ENCODE results near the gene ANKS1B. TPM values are rescaled to one million over a fixed set of nuclear protein-coding genes. Genes with fewer than 3 reads are reported as not detected.

ANKS1B gene
- total RNA-seq, 1 experiment from 2014 or later, result 5.8 TPM

- Mint-ChIP-seq H3K27ac (no peak overlapping the region), H3K4me1 (peaks cover 4% of the 10 kb centered on the region), H3K9me3 (peaks cover 6% of the 10 kb centered on the region), H3K36me3 (peaks cover 6% of the 10 kb centered on the region), H3K4me3 (no peak overlapping the region), H3K27me3 (ENCODE audit: low read depth) (no peaks in the 10 kb centered on the region)
- no peak for DNase-seq (ENCODE audit: low spot score)
- CTCF ChIA-PET, result no interaction called here
- POLR2A ChIA-PET, result no interaction called here
- TF ChIP-seq ESRRA (CRISPR knock-in tag; IDR thresholded peaks at IDR 0.05; ENCODE audit: borderline replicate concordance), result no peak
- TF ChIP-seq ZNF281 (CRISPR knock-in tag; IDR thresholded peaks at IDR 0.05), result no peak
- no peak for TF ChIP-seq GABPB1 (CRISPR knock-in tag; IDR thresholded peaks at IDR 0.05)
- no peak for TF ChIP-seq ZNF512 (CRISPR knock-in tag; IDR thresholded peaks at IDR 0.05; ENCODE audit: borderline replicate concordance)
- no peak for TF ChIP-seq ATF1 (CRISPR knock-in tag; IDR thresholded peaks at IDR 0.05)
- ATAC-seq, result no peak
Observed at GRCh38 chr12:99707883-99708282, 276.9 kb downstream of the ANKS1B start.

DNA sequence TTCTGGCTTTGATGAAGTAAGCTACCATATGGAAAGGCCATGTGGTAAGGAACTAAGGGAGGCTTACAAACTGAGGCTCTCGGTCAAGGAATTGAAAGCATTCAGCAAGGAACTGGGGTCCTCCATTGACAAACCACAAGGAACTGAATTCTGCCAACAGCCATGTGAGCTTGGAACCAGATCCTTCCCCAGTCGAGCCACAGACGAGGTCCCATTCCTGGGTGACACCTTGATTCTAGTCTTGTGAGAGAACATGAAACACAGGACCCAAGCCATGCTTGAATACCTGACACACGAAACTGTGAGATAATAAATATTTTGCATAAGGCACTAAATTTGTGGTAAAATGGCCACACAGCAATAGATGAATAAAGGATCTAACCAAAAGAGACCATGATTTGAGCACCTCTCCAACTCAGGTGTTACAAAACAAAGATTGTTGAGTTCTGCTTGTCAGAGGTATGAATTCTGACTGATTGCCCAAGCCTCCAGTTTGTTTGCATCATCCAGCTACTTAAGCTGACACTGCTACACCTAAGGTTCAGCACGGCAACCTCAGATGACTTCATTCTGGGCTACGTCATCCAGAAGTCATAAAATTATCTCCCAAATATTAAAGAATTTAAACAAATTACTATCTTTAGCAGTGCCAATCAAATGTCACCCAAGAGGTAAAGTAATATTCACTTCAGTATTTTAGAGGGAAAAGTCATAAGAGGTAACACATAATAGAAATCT is 277.8 kb downstream of the ANKS1B start:
- H3K27me3 Mint-ChIP-seq (ENCODE audit: low read depth), result no peaks in the 10 kb centered on the region

DNA sequence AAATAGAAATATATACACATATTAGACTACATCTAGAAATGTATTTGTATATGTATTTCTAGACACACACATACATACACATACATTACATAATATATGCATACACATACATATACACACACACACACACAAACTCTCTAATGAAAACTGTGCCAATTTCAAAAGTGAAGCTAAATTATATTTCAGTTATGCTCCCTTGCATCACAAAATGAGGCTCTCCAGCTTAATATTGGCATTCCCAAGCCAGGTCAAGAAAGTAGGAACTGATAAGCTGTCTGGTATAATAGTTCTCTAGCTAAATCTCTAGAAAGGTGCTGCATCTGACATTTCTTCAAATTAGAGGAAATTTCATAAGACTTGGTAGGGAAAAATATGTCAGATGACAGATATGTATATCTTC is 280.3 kb downstream of the ANKS1B start:
- Mint-ChIP-seq H3K4me1 (peaks cover 6% of the 10 kb centered on the region; the same call in 1 of the 2 replicates), H3K36me3 (no peaks in the 10 kb centered on the region), H3K27me3 (ENCODE audit: low read depth) (no peaks in the 10 kb centered on the region), H3K4me3 (no peak overlapping the region), H3K27ac (no peak overlapping the region), H3K9me3 (no peaks in the 10 kb centered on the region)
- POLR2A ChIA-PET, result no interaction called here
- TF ChIP-seq, protein P1, sequence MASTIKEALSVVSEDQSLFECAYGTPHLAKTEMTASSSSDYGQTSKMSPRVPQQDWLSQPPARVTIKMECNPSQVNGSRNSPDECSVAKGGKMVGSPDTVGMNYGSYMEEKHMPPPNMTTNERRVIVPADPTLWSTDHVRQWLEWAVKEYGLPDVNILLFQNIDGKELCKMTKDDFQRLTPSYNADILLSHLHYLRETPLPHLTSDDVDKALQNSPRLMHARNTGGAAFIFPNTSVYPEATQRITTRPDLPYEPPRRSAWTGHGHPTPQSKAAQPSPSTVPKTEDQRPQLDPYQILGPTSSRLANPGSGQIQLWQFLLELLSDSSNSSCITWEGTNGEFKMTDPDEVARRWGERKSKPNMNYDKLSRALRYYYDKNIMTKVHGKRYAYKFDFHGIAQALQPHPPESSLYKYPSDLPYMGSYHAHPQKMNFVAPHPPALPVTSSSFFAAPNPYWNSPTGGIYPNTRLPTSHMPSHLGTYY (CRISPR knock-in tag; IDR thresholded peaks at IDR 0.05), result no peak
- TF ChIP-seq SMAD4 (CRISPR knock-in tag; IDR thresholded peaks at IDR 0.05) (no peak), CDX4 (CRISPR knock-in tag; IDR thresholded peaks at IDR 0.05; ENCODE audit: borderline replicate concordance) (no peak)
- DNase-seq (ENCODE audit: low spot score) (no peak), ATAC-seq (no peak)
- CTCF ChIA-PET, result no interaction called here

More for the DNA sequence above, 277.8 kb downstream of the ANKS1B start:
- ChIA-PET POLR2A (no interaction called here), CTCF (interaction anchor here (0.6 kb wide), 1 partner anchor 252 kb away, joined by 4 read pairs; no protein-coding TSS in a partner anchor)
- DNase-seq (ENCODE audit: low spot score) (no peak), ATAC-seq (no peak)
- Mint-ChIP-seq H3K4me1 (peaks cover 4% of the 10 kb centered on the region), H3K9me3 (no peaks in the 10 kb centered on the region), H3K27ac (no peak overlapping the region), H3K36me3 (no peaks in the 10 kb centered on the region), H3K4me3 (no peak overlapping the region)
- TF ChIP-seq CDX4 (CRISPR knock-in tag; IDR thresholded peaks at IDR 0.05; ENCODE audit: borderline replicate concordance) (no peak), GABPB1 (CRISPR knock-in tag; IDR thresholded peaks at IDR 0.05) (peak; percentile 90)

DNA sequence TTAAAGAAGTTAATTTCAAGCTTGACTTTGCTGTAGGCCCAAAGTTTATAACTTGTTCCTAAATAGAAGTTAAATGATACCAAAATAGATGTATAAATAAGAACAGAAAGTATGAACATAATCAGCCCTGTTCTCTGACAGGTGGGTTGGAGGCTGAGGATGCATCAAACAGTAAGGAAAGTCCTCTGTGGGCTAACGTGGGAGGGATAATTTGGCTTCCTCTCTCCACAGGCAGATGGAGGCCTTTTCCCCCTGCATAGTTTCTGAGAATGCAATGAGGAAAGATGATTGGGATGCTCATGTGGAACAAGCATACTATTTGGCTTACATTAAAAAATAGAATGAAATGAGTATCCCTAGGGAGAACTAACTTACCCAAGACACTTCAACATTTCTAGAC is 280.7 kb downstream of the ANKS1B start:
- Mint-ChIP-seq H3K4me3 (no peak overlapping the region), H3K4me1 (peaks cover 6% of the 10 kb centered on the region; the same call in 1 of the 2 replicates), H3K27me3 (ENCODE audit: low read depth) (no peaks in the 10 kb centered on the region), H3K9me3 (no peaks in the 10 kb centered on the region), H3K36me3 (no peaks in the 10 kb centered on the region), H3K27ac (no peak overlapping the region)
- ChIA-PET CTCF (no interaction called here), POLR2A (no interaction called here)
- no peak for ATAC-seq
- DNase-seq (ENCODE audit: low spot score), result no peak
- TF ChIP-seq CREB1 (CRISPR knock-in tag; IDR thresholded peaks at IDR 0.05) (no peak), MYBL2 (CRISPR knock-in tag; IDR thresholded peaks at IDR 0.05) (no peak), ZNF232 (CRISPR knock-in tag; IDR thresholded peaks at IDR 0.05) (no peak), TCF7 (CRISPR knock-in tag; IDR thresholded peaks at IDR 0.05; ENCODE audit: low read depth) (no peak), KAT7 (CRISPR knock-in tag; IDR thresholded peaks at IDR 0.05; ENCODE audit: borderline replicate concordance) (no peak), ZNF671 (CRISPR knock-in tag; IDR thresholded peaks at IDR 0.05) (no peak), RELA (CRISPR knock-in tag; IDR thresholded peaks at IDR 0.05; ENCODE audit: borderline replicate concordance) (no peak), FOXP4 (CRISPR knock-in tag; IDR thresholded peaks at IDR 0.05) (no peak), ELF4 (CRISPR knock-in tag; IDR thresholded peaks at IDR 0.05; ENCODE audit: low read depth) (no peak), NFATC4 (CRISPR knock-in tag; IDR thresholded peaks at IDR 0.05) (no peak)
- TF ChIP-seq, protein P2, sequence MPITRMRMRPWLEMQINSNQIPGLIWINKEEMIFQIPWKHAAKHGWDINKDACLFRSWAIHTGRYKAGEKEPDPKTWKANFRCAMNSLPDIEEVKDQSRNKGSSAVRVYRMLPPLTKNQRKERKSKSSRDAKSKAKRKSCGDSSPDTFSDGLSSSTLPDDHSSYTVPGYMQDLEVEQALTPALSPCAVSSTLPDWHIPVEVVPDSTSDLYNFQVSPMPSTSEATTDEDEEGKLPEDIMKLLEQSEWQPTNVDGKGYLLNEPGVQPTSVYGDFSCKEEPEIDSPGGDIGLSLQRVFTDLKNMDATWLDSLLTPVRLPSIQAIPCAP (CRISPR knock-in tag; IDR thresholded peaks at IDR 0.05), result no peak
